Heart right ventricle (tissue), 16 donors: ENCODE measurements around the gene ATP2C2. TPM values are rescaled to one million over a fixed set of nuclear protein-coding genes. Genes with fewer than 3 reads are reported as not detected.

ENCODE experiments used
- ATAC-seq, 8 donors: fragments of 200-7000 bp; cut with Tn5 transposase; one replicate each; pipeline ENCODE4 v1.9.1; 2020; ENCODE audit warnings: mild to moderate bottlenecking in 8 of 8, moderate library complexity in 8 of 8, moderate number of reproducible peaks in 1 of 8
- DNase-seq, 2 donors: peaks; one replicate each; pipeline ENCODE4 v3.0.0-alpha.2; 2020
- H3K27ac ChIP-seq, 10 donors: fragments of 200-600 bp; sonication (generic) in 2 of 10; one replicate each; pipeline versions ENCODE4 v1.5.0 to v1.8.0; 2020 to 2022; ENCODE audit warnings: mild to moderate bottlenecking in 3 of 10
- H3K27me3 ChIP-seq, 7 donors: fragments of 200-600 bp; one replicate each; pipeline ENCODE4 v1.8.0; 2021 to 2022; ENCODE audit warnings: mild to moderate bottlenecking in 2 of 7
- H3K36me3 ChIP-seq, 9 donors: fragments of 200-600 bp; sonication (generic) in 1 of 9; one replicate each; pipeline versions ENCODE4 v1.5.0 to v1.8.0; 2020 to 2022; ENCODE audit warnings: mild to moderate bottlenecking in 2 of 9
- H3K4me1 ChIP-seq, 9 donors: fragments of 200-600 bp; sonication (generic) in 1 of 9; one replicate each; pipeline versions ENCODE4 v1.5.0 to v1.8.0; 2020 to 2022; ENCODE audit warnings: mild to moderate bottlenecking in 4 of 9
- H3K4me3 ChIP-seq, 10 donors: fragments of 200-600 bp; sonication (generic) in 2 of 10; one replicate each; pipeline versions ENCODE4 v1.5.0 to v1.8.0; 2020 to 2022; ENCODE audit warnings: mild to moderate bottlenecking in 7 of 10, moderate library complexity in 2 of 10
- H3K9me3 ChIP-seq, 11 donors: fragments of 200-600 bp in 10 of 11; sonication (generic) in 2 of 11; one replicate each; pipeline versions ENCODE4 v1.5.0 to v1.8.0; 2013 to 2022; ENCODE audit warnings: mild to moderate bottlenecking in 2 of 11, control low read depth in 1 of 11, moderate library complexity in 1 of 11
- CTCF ChIP-seq, 9 donors: fragments of 200-600 bp; sonication (generic) in 2 of 9; IDR thresholded peaks; one replicate each; pipeline versions ENCODE4 v1.5.0 to v1.8.0; 2021 to 2022; ENCODE audit warnings: antibody characterized with exemption in 9 of 9, mild to moderate bottlenecking in 5 of 9, moderate library complexity in 1 of 9
- WGBS, 2 donors: extraction: QIAGEN DNeasy Blood & Tissue Kit; methylation state at CpG; one replicate each; pipeline ENCODE4 v1.1.7; 2013; ENCODE audit warnings: inconsistent platforms in 1 of 2; 5-methylcytosine and 5-hydroxymethylcytosine counted together
- intact Hi-C, 10 donors: fragments of 100-400 bp; cut with DNase I; formaldehyde crosslinking; loops; one replicate each; pipeline versions ENCODE4 v1.11.1 to v1.14.2; 2022
- polyA plus RNA-seq, 2 donors: library from polyadenylated mRNA; stranded (reverse); fragments of 200-250 nt; gene quantifications; one replicate each; pipeline ENCODE4 v1.2.3, GENCODE V29; 2013
- total RNA-seq, 10 donors: library from RNA; stranded (reverse); fragmentation: NEBNext Ultra II Directional in 3 of 10; extraction: Animal tissue kit (Norgen Biotek cat#: 25700) in 3 of 10; gene quantifications; one replicate each; pipeline versions ENCODE4 v1.2.1 to v1.2.4, GENCODE V29; 2021 to 2023
- donor health status: Arrhythmogenic right ventricular cardiomyopathy.
- donor health status: ischemic (EF 13 %, LVEDD 7.1; RV severe dilation, severe dysfunction).
- donor health status: healthy with polysubstance abuse.
- donor health status: DM: no; HTN: yes; CAD: no.
- donor health status: DM: no; HTN: no; CAD: no.
- donor health status: ischemic (EF 25% LVEDD 6.9; RV normal size, moderate dysfunction).
- donor health status: ischemic (EF 25% LVEDD 5.7; RV mildly dilated, moderate dysfunction).
- donor health status: healthy.
- donor health status: DM: yes; HTN: yes; CAD: no.
- donor health status: Ischemic cardiomyopathy.
- donor health status: ischemic (EF 35%, LVEDD 5.7; RV mildly dilated, moderate dysfunction).
- donor health status: nonischemic (EF 11% LVEDD 7.7; RV severe dilation, severe dysfunction).
- donor health status: DM: yes; HTN: yes; CAD: no.
- donor health status: PGD.
- donor health status: ischemic (EF 29% LVEDD 5.4; RV normal size, mild dysfunction).
- donor health status: nonischemic (EF 23%, LVEDD 6.1; RV moderate dilation, normal function).

Gene ATP2C2
- total and polyA plus RNA-seq, 12 donors, result 0.01 TPM; not detected in 11

- 88 to 98% methylated on average over 13 of the region's 13 CpGs for WGBS, 2 donors
- intact Hi-C loops, result no loop called here
- no peak for DNase-seq
These were observed 133.7 kb downstream of the ATP2C2 start for GRCh38 chr16:84502075-84502474.

GRCh38 chr16:84502581-84502980 is 134.2 kb downstream of the ATP2C2 start:
- Histone ChIP-seq H3K4me3 (no peak overlapping the region), H3K36me3 (peaks cover 0 to 25% (median under 1%) of the 10 kb centered on the region in 9 donors), H3K27me3 (no peaks in the 10 kb centered on the region), H3K9me3 (no peaks in the 10 kb centered on the region), H3K4me1 (peaks cover 4 to 29% (median 20%) of the 10 kb centered on the region in 9 donors), H3K27ac (no peak overlapping the region)
- 90 to 98% methylated on average over 6 of the region's 6 CpGs for WGBS, 2 donors
- DNase-seq (no peak), ATAC-seq (no peak)
- intact Hi-C loops, result no loop called here
- TF ChIP-seq CTCF (IDR thresholded peaks at IDR 0.05), result no peak

More at GRCh38 chr16:84502075-84502474, 133.7 kb downstream of the ATP2C2 start:
- ATAC-seq, result no peak
- Histone ChIP-seq H3K27me3 (no peaks in the 10 kb centered on the region), H3K4me1 (peaks cover 4 to 29% (median 20%) of the 10 kb centered on the region in 9 donors), H3K36me3 (peaks cover 0 to 30% (median 6%) of the 10 kb centered on the region in 9 donors), H3K9me3 (no peaks in the 10 kb centered on the region), H3K27ac (no peak overlapping the region), H3K4me3 (no peak overlapping the region)
- TF ChIP-seq CTCF (IDR thresholded peaks at IDR 0.05), result no peak

GRCh38 chr16:84503751-84504395 is 135.5 kb downstream of the ATP2C2 start:
- Histone ChIP-seq H3K4me1 (peaks cover 4 to 29% (median 20%) of the 10 kb centered on the region in 9 donors), H3K36me3 (peaks cover 0 to 16% (median 0%) of the 10 kb centered on the region in 9 donors), H3K4me3 (peak overlapping the region; percentile 59 to 88 (median 68)), H3K27ac (peak overlapping the region in 9 of 10 donors; percentile 47 to 89 (median 85)), H3K9me3 (no peaks in the 10 kb centered on the region), H3K27me3 (no peaks in the 10 kb centered on the region)
- 39 to 42% methylated on average over 13 of the region's 13 CpGs for WGBS, 2 donors
- ATAC-seq (peak in 6 of 8 donors; percentile 0 to 11 (median 2)), DNase-seq (no peak)
- intact Hi-C loops, result no loop called here
- TF ChIP-seq CTCF (IDR thresholded peaks at IDR 0.05), result no peak

- Histone ChIP-seq H3K9me3 (no peaks in the 10 kb centered on the region), H3K27me3 (no peaks in the 10 kb centered on the region), H3K4me3 (peak within 1 kb of the TSS; percentile 59 to 88 (median 68)), H3K27ac (peak within 1 kb of the TSS; percentile 67 to 89 (median 85)), H3K36me3 (peaks cover 0 to 13% (median 0%) of the 10 kb centered on the region in 9 donors), H3K4me1 (peaks cover 4 to 29% (median 20%) of the 10 kb centered on the region in 9 donors)
- intact Hi-C loops, result no loop called here
- WGBS, 2 donors, result 1 to 4% methylated on average over 39 to 45 of the region's 45 CpGs
- ATAC-seq, result peak; percentile 97 to 99 (median 98)
- peak; percentile 99 for DNase-seq
- peak in 3 of 9 donors; percentile 3 to 36 (median 24) for TF ChIP-seq CTCF (IDR thresholded peaks at IDR 0.05)
These were observed 136.3 kb downstream of the ATP2C2 start, which contains the start of gene MEAK7 for GRCh38 chr16:84504420-84505248. Gene MEAK7 (minus strand): TSS chr16:84504659. CDS start chr16:84498086, 6,573 bp downstream.
